SU-DHL-6 (cell line): ENCODE results near the gene SLC12A8.

ENCODE experiments used
- CTCF ChIP-seq: fragments of 200-600 bp; sonication (generic); IDR thresholded peaks from one replicate; pipeline ENCODE4 v1.5.1; 2017; ENCODE audit warnings: antibody characterized with exemption, mild to moderate bottlenecking, low read length, moderate library complexity; ENCODE audit not compliant: insufficient read depth, poor library complexity, severe bottlenecking
- EZH2phosphoT487 ChIP-seq: fragments of 200-600 bp; sonication (generic), shearing (Covaris generic); conservative IDR thresholded peaks from 2 replicates; pipeline ENCODE4 v1.6.1; 2018; ENCODE audit warnings: mild to moderate bottlenecking, antibody characterized with exemption, low read length, moderate library complexity, mixed read lengths

- TF ChIP-seq CTCF (no peak), EZH2phosphoT487 (no peak)
Observed at GRCh38 chr3:125148016-125148812, 64.3 kb downstream of the SLC12A8 start.
